Right atrium auricular region (tissue), 2 donors: ENCODE data around the gene TMA7B. TPM values are rescaled to one million over a fixed set of nuclear protein-coding genes. Genes with fewer than 3 reads are reported as not detected.

Source experiments
- DNase-seq: peaks from one replicate; pipeline ENCODE4 v3.0.0-alpha.2; 2019; ENCODE audit warnings: low spot score
- H3K27ac ChIP-seq, 2 donors: fragments of 200-600 bp; sonication (generic); 1 replicate in 1 of 2; 2 replicates in 1 of 2; pipeline ENCODE4 v1.5.1; 2016 to 2019
- H3K27me3 ChIP-seq, 2 donors: fragments of 200-600 bp; sonication (generic); one replicate each; pipeline versions ENCODE4 v1.5.1 to v1.6.0; 2017 to 2019
- H3K36me3 ChIP-seq: fragments of 200-600 bp; sonication (generic); one replicate; pipeline ENCODE4 v1.5.1; 2016
- H3K4me1 ChIP-seq, 2 donors: fragments of 200-600 bp; sonication (generic); one replicate each; pipeline versions ENCODE4 v1.5.1 to v1.6.0; 2017 to 2019
- H3K4me3 ChIP-seq, 2 donors: fragments of 200-600 bp; sonication (generic); 1 replicate in 1 of 2; 2 replicates in 1 of 2; pipeline ENCODE4 v1.5.1; 2017 to 2019; ENCODE audit warnings: mild to moderate bottlenecking in 1 of 2, moderate library complexity in 1 of 2
- H3K9me3 ChIP-seq, 2 donors: fragments of 200-600 bp; sonication (generic); one replicate each; pipeline ENCODE4 v1.5.1; 2019
- total RNA-seq, 2 donors: library from RNA; depleted of rRNA; stranded (reverse); fragments of >200 nt; gene quantifications; one replicate each; pipeline ENCODE4 v1.1.0, GENCODE V29; 2016
- TF ChIP-seq, protein P1 (sequence below), 2 donors: fragments of 200-600 bp; sonication (generic); IDR thresholded peaks; one replicate each; pipeline ENCODE4 v1.5.1; 2019; ENCODE audit warnings: antibody characterized with exemption in 2 of 2

The TMA7B gene
- total RNA-seq, 2 donors from 2014 or later, result not detected

DNA sequence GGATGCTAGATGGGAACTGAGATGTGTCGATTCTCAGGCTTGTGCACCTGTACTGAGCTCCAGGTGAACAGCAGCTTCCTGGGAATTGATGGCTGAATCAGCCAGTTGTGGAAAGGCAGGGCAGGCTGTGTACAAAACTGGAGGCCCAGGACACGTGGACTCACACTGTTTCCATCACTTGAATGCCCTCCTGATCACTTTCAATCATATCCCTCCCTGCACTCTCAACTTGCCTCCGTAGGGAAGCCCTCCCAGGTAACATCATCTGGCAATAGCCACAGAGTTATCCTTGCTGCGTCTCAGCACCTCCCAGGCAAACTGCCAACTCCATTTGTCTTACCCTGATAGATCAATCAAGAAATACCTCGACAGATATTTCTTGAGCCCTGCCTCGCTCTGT is 44.6 kb downstream of the TMA7B start:
- DNase-seq, result no peak
- H3K9me3 ChIP-seq, result no peaks in the 10 kb centered on the region
- no peaks in the 10 kb centered on the region for H3K27me3 ChIP-seq
- no peaks in the 10 kb centered on the region for H3K36me3 ChIP-seq
- no peak overlapping the region for H3K4me3 ChIP-seq
- peaks cover 0 to 6% of the 10 kb centered on the region in 2 donors for H3K4me1 ChIP-seq
- H3K27ac ChIP-seq, result no peak overlapping the region
- TF ChIP-seq, protein P1, sequence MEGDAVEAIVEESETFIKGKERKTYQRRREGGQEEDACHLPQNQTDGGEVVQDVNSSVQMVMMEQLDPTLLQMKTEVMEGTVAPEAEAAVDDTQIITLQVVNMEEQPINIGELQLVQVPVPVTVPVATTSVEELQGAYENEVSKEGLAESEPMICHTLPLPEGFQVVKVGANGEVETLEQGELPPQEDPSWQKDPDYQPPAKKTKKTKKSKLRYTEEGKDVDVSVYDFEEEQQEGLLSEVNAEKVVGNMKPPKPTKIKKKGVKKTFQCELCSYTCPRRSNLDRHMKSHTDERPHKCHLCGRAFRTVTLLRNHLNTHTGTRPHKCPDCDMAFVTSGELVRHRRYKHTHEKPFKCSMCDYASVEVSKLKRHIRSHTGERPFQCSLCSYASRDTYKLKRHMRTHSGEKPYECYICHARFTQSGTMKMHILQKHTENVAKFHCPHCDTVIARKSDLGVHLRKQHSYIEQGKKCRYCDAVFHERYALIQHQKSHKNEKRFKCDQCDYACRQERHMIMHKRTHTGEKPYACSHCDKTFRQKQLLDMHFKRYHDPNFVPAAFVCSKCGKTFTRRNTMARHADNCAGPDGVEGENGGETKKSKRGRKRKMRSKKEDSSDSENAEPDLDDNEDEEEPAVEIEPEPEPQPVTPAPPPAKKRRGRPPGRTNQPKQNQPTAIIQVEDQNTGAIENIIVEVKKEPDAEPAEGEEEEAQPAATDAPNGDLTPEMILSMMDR (IDR thresholded peaks at IDR 0.05), result no peak

DNA sequence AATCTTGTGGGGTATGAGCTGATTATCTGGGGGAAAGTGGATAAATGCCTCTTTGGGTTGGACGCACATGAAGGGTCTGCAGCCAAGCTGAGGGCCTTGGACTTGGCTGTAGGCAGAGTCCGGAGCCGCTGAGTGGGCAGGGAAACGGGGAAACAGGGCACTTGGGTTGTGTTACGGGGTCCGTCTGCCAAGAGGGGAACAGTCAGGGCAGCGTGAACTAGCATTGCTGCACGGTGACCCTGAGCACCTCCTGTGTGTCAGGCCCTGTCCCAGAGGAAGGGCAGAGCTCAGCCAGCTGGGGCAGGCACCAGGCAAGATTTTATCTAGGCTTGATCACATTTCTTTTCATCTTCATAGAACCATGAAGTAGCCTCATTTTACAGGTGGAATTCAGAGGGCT is 46.4 kb downstream of the TMA7B start:
- H3K27ac ChIP-seq, result no peak overlapping the region
- TF ChIP-seq, protein P1 (IDR thresholded peaks at IDR 0.05), result no peak
- H3K9me3 ChIP-seq, result no peaks in the 10 kb centered on the region
- H3K4me3 ChIP-seq, result no peak overlapping the region
- no peaks in the 10 kb centered on the region for H3K27me3 ChIP-seq
- DNase-seq, result no peak
- H3K4me1 ChIP-seq, result peaks cover 0 to 12% of the 10 kb centered on the region in 2 donors
- no peaks in the 10 kb centered on the region for H3K36me3 ChIP-seq

DNA sequence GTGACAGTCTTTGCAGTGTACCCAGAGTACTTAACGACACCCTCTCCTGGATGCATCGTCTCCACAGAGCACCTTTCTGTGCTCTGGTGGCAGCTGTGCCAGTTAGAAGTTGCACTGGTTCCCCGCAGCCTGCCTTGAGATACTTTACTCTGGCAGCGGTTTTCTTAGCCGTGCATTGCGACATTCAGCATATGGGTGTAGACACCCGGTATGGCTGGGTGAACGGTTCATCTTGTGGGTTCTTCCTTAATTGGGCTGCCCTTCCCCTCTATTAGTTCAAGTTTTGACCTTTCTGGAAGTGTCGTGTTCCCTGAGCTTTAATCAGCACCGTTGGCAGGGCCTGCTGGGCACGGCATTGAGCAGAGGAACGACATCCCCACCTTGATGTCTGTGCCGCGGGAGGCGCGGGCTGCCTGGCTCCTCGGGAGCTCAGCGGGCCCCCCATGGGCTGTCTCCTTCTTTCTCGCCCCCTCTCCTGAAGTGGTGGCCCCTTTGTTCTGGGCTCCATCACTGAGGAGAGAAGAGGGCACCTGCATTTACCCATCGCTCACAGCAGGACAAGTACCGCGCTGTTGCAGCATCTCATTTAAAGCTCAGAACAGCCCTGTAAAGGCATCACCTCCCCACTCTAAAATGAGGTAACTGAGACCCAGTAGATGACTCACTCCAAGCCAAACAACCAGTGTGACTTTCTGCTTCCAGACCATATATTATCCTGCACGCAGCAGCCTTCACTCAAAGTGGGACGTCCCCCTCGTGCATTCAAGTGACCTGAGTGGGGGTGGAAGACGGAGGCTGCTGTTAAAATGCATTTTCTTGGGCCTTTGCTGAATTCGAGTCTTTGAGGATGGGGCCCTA is 47.9 kb downstream of the TMA7B start:
- no peak overlapping the region for H3K4me3 ChIP-seq
- no peak for DNase-seq
- H3K4me1 ChIP-seq, result peaks cover 0 to 12% of the 10 kb centered on the region in 2 donors
- no peaks in the 10 kb centered on the region for H3K27me3 ChIP-seq
- TF ChIP-seq, protein P1 (IDR thresholded peaks at IDR 0.05), result no peak
- H3K27ac ChIP-seq, result no peak overlapping the region
- no peaks in the 10 kb centered on the region for H3K9me3 ChIP-seq
- no peaks in the 10 kb centered on the region for H3K36me3 ChIP-seq

DNA sequence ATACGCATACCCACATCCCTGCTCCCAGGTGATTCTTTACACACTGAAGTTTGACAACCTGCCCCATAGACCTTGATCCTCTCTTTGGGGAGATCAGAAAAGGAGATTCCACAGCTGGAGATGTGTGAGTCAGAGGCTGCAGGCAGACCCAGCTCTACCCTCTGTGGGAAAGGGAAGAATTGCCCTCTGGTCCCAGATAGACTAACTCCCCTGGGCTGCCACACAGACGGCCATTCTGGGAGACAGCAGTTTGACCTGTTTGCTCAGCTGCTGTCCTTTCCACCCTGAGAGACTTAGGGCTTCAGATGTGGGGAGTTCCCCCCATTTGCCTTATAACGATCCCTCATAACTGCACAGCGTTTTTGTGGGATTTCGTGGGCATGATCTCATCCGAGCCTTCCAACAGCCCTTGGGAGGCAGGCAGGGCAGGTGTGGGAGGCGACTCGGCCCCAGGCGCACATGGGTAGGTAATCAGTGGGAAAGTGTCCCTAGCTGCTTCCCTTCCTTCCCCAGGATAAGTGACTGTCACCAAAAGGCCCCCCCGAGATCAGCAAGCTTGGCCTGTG is 48.6 kb downstream of the TMA7B start:
- Histone ChIP-seq H3K4me3 (no peak overlapping the region), H3K27me3 (no peaks in the 10 kb centered on the region), H3K36me3 (no peaks in the 10 kb centered on the region), H3K27ac (no peak overlapping the region), H3K9me3 (no peaks in the 10 kb centered on the region), H3K4me1 (peaks cover 0 to 12% of the 10 kb centered on the region in 2 donors)
- no peak for DNase-seq
- TF ChIP-seq, protein P1 (IDR thresholded peaks at IDR 0.05), result no peak

DNA sequence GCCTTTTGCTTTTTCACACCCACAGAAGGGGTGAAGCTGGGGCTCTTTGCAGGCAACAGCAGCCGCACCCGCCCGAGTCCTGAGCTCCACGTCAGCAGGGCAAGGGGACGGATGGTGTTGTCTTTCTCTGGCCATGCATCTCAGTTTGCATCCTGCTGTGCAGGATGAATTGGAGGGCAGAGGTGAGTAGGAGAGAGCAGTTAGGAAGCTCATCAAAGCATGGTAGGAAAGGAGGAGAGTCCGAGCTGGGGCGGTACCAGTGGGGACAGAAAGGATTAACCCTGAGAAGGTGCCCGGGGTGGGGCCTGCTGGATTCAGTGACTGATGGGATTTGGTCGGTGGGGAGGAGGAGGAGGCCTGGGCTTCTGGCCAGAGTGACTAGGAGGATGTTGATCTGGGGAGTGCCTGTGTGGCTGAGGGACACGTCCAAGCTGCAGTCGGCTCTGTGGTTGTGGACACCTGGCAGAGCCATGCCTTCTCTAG is 49.1 kb downstream of the TMA7B start:
- DNase-seq, result no peak
- H3K9me3 ChIP-seq, result no peaks in the 10 kb centered on the region
- no peaks in the 10 kb centered on the region for H3K36me3 ChIP-seq
- no peak overlapping the region for H3K4me3 ChIP-seq
- H3K27ac ChIP-seq, result no peak overlapping the region
- H3K4me1 ChIP-seq, result peaks cover 0 to 12% of the 10 kb centered on the region in 2 donors
- TF ChIP-seq, protein P1 (IDR thresholded peaks at IDR 0.05), result no peak
- no peaks in the 10 kb centered on the region for H3K27me3 ChIP-seq
